HG03520 (cell line): ENCODE data around the gene NTM.
A peak's percentile ranks its signal among the peaks of the same experiment; 100 is the strongest.
"Not testable (repeated sequence)": the region's sequence is repeated elsewhere in the genome, so short reads cannot be mapped to it uniquely, and the experiment has no call there.

ENCODE experiments used
- ATAC-seq: cut with Tn5 transposase; IDR thresholded peaks from one replicate; pipeline ENCODE4 v1.9.1; 2021; ENCODE audit warnings: mild to moderate bottlenecking, moderate library complexity; ENCODE audit not compliant: unreplicated experiment

The NTM gene

DNA sequence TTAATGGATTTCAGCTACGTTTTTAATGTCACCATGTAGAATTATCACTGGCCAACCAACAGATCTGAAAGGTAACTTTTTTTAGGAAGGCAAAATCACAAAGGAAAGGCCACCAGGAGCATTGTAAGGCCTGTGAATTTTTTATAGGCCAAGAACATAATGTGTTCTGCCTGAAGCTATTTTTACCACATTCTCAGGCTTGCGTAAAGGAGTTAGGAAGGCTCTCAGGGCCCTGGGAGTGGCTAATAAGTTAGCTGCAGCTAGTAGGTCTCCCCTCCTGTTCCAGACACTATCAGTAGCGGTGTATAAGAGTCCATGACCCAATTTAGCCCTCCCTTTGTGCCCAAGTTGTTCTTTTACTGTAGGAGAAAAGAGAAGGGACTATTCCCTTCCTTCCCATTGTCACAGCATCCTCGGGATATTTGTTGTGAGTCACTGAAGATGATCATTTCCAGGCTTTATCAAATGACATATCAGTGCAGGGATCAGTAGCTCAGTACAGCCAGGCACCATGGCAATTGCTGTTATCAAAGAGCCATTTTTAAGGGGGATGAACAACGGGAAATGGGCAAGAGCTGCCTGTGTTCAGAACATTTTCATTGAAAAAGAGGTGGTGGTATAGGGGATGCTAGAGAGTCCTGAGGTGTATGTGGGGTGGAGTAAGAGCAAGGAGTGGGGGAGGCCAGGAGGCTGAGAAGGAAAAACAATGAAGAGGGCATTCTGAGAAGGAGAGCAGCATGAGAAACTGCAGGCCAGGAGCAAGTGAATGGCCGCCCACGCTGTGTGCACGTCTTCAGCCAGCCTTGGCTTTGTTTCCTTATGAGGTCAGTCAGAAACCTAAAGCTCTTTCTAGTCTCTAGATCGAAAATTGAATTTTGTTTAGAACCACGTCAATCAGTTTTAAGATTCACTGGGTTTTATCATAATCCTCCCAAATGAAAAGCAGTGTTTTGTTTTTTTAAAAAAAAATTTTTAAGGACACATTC lies 940.3 kb downstream of the NTM start:
- no peak for ATAC-seq

DNA sequence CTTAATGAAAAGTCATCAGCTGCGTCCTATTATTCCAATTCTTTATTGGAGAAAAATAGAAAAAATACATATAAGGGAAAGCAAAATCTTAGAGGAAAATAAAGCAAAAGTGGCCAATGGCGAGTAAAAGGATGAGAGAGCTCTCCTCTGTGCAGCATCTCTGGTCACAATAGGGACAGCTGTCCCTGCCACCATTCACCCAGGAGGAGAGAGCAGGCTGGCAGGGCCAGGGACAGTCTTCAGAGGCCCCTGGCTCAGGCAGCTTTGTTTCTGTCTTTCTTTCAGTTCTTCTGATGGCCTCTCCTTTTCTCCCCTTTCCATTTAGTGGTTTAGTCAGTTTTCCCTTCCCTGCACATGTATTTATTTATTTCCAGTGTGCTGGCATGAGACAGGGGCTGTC lies 941.3 kb downstream of the NTM start:
- no peak for ATAC-seq

- ATAC-seq: no peak
These were observed 941.7 kb downstream of the NTM start for GRCh38 chr11:132312161-132312560.

DNA sequence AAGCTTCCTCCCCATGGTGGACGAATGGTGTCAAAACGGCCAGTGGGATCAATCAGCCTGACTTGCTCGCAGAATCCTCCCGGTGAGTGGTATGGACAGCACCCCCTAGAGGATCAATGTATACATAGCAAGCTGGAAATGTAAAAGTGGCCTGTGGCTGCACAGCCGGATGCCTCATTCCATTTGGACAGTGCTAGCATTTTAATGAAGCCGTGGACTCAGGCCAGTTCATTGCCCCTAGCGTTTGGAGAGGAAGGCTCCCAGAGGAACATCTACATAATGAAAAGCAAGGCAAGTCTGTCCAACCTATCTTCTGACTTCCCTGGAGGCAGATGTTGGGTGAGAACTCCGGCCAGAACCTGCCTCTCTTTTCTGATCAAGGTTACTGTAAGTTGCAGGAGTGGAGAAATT lies 942.3 kb downstream of the NTM start:
- ATAC-seq: peak; percentile 63

GRCh38 chr11:132314911-132315455 lies 944.6 kb downstream of the NTM start:
- ATAC-seq: no peak

GRCh38 chr11:132315696-132316095 lies 945.3 kb downstream of the NTM start:
- no peak for ATAC-seq

DNA sequence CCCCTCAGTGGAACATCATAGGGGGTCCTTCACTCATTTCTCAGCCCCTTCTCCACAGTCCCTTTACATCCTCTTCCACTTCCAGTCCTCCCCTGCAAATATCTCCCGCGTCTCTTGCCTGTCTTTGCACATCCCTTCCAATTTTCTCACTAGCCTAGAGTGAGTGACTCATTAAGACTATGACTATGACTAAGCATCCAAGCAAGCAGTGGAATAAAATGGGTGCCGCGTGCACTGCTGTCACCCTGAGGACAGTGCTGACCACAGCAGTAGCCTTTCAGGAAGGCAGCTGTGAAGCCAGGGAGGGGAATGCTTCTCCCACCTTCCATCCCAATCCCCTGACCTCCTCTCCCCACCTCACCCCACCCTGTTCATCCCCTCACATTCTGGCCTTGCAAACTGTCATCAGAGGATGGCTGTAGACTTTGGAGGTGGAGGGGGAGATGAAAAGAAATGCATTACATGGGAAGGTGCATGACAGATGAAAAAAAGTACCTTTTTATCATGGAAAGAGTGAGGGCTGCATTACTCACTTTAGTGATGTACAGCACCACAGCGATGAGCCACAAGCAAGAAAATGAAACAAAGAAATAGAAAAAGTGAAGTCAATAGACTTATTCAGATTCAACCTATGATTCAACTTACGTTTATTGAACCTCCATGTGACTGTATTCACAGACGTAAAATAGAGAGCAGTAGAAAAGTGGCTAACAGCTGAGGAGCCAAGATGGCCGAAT lies 948.2 kb downstream of the NTM start:
- ATAC-seq: peak; percentile 71

DNA sequence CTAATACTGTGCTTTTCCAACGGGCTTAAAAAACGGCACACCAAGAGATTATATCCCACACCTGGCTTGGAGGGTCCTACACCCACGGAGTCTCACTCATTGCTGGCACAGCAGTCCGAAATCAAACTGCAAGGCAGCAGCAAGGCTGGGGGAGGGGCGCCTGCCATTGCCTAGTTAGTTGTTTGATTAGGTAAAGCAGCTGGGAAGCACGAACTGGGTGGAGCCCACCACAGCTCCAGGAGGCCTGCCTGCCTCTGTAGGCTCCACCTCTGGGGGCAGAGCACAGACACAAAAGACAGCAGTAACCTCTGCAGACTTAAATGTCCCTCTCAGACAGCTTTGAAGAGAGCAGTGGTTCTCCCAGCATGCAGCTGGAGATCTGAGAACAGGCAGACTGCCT lies 949.0 kb downstream of the NTM start:
- not testable (repeated sequence) for ATAC-seq

- no peak for ATAC-seq
These were observed 960.1 kb downstream of the NTM start for GRCh38 chr11:132330515-132330914.

- no peak for ATAC-seq
These were observed 962.1 kb downstream of the NTM start for GRCh38 chr11:132332521-132332920.

DNA sequence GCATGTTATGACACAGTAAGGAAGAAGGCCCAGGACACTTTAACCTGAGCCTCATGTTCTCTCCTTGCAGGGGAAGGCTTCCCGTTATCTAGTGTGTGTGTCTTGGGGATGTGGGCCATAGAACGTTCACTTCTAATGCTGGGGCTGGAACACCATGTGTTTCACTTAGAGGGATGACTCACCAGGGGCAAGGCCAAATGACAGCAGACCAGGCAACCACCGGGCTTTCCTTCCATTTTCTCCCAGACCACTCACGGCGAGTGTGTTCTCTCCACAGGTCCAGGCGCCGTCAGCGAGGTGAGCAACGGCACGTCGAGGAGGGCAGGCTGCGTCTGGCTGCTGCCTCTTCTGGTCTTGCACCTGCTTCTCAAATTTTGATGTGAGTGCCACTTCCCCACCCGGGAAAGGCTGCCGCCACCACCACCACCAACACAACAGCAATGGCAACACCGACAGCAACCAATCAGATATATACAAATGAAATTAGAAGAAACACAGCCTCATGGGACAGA lies 964.4 kb downstream of the NTM start:
- no peak for ATAC-seq

DNA sequence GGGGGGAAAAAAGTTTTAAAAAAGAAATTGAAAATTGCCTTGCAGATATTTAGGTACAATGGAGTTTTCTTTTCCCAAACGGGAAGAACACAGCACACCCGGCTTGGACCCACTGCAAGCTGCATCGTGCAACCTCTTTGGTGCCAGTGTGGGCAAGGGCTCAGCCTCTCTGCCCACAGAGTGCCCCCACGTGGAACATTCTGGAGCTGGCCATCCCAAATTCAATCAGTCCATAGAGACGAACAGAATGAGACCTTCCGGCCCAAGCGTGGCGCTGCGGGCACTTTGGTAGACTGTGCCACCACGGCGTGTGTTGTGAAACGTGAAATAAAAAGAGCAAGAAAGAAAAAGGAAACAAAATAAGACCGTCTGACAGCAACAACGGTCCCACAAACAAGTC lies 964.9 kb downstream of the NTM start:
- no peak for ATAC-seq

- ATAC-seq: no peak
These were observed 966.5 kb downstream of the NTM start for GRCh38 chr11:132336781-132337535.

DNA sequence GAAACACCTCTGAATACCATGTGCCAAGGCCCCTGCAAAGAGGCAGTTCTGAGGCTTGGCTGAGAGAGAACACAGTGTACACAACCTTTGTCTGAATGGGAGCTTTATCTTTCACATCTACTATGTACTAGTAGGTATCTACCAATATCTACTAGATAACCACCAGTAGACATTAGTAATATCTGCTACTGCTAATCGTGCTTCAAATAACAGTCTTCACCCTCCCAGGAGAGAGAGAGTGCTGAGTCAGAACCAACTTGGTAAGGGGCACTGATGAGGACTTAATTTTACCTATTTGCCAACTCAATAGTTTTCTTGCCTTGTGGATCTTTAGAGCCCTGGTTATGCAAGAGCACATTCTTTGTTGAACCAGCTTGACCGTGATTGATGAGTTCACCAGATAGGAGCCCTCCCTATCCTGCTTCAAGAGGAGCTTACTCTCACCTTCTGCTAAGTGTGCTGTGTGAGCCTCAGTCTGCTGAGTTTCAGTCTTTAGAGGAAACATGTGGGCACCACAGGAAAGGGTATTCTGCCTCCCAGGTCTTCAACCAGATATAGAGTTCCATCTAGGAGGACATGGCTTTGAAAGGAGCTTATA lies 967.5 kb downstream of the NTM start:
- no peak for ATAC-seq

DNA sequence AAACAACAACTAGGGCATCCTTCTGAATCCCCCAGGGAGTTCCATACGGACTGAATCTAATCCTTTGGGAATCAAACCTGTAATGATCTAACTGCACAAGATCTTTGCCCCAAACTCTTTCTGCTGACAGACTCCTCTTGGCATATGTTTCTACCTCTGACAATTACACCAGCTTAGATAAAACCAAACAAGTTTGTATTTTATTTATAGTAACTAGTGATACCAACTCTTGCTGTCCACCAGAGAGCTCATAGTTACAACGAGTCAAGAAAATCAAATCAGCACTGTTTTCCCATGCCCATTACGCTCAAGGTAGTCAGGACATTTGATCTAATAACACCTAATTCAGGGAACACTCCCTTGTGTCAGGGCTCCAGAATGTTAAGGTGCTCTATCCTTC lies 972.0 kb downstream of the NTM start:
- no peak for ATAC-seq

GRCh38 chr11:132343445-132344175 lies 973.2 kb downstream of the NTM start:
- ATAC-seq: peak; percentile 87

GRCh38 chr11:132346558-132347148 lies 976.2 kb downstream of the NTM start:
- ATAC-seq: no peak

- ATAC-seq: no peak
These were observed 977.0 kb downstream of the NTM start for GRCh38 chr11:132347156-132348090.
